NK-92 treated with Interleukin-12 subunit alpha and Interleukin-12 subunit beta, amount 100 ng/mL, for 24 hours (cell line): Measurements from ENCODE around the gene TMEM120A.

ENCODE experiments used
- DNase-seq: peaks from one replicate; lab custom pipeline; 2025; lab: John Stamatoyannopoulos, UW

Gene TMEM120A

GRCh38 chr7:75980430-75981202 lies 13.8 kb downstream of the TMEM120A start:
- DNase-seq, result no peak

- DNase-seq, result no peak
These were observed 14.5 kb downstream of the TMEM120A start for GRCh38 chr7:75979759-75980429.

- DNase-seq, result no peak
These were observed 16.7 kb downstream of the TMEM120A start for GRCh38 chr7:75977743-75978142.

- no peak for DNase-seq
These were observed 22.2 kb downstream of the TMEM120A start for GRCh38 chr7:75971961-75972763.

GRCh38 chr7:75971309-75971960 lies 23.0 kb downstream of the TMEM120A start:
- no peak for DNase-seq

GRCh38 chr7:75969704-75970498 lies 24.5 kb downstream of the TMEM120A start:
- no peak for DNase-seq

- no peak for DNase-seq
These were observed 25.2 kb downstream of the TMEM120A start for GRCh38 chr7:75969182-75969581.

- DNase-seq, result no peak
These were observed 25.8 kb downstream of the TMEM120A start for GRCh38 chr7:75968561-75969001.

- no peak for DNase-seq
These were observed 26.4 kb downstream of the TMEM120A start for GRCh38 chr7:75968012-75968411.

- DNase-seq, result no peak
These were observed 26.9 kb downstream of the TMEM120A start for GRCh38 chr7:75967487-75967997.

- DNase-seq, result no peak
These were observed 27.3 kb downstream of the TMEM120A start for GRCh38 chr7:75967055-75967454.

- DNase-seq, result no peak
These were observed 28.0 kb downstream of the TMEM120A start for GRCh38 chr7:75966190-75966961.

- DNase-seq, result no peak
These were observed 28.8 kb downstream of the TMEM120A start for GRCh38 chr7:75965617-75966016.

- no peak for DNase-seq
These were observed 30.9 kb downstream of the TMEM120A start for GRCh38 chr7:75963381-75963995.

- DNase-seq, result no peak
These were observed 31.6 kb downstream of the TMEM120A start for GRCh38 chr7:75962607-75963380.

GRCh38 chr7:75961218-75961617 lies 33.2 kb downstream of the TMEM120A start:
- no peak for DNase-seq

GRCh38 chr7:75960372-75960771 lies 34.0 kb downstream of the TMEM120A start:
- no peak for DNase-seq

GRCh38 chr7:75958802-75959543 lies 35.4 kb downstream of the TMEM120A start:
- no peak for DNase-seq
